K562 (cell line): ENCODE results near the gene EPHA2. TPM values are rescaled to one million over a fixed set of nuclear protein-coding genes. Genes with fewer than 3 reads are reported as not detected.

Experiments
- ATAC-seq: fragments of 200-7000 bp; cut with Tn5 transposase; 3 replicates; pipeline ENCODE4 v1.9.1; 2020; ENCODE audit warnings: moderate library complexity
- BruUV-seq: library from RNA; stranded (reverse); fragments of 400-500 nt; replicated peaks from 2 replicates; lab custom pipeline; 2021; lab: Mats Ljungman, UMichigan
- CTCF ChIA-PET: fragments of 300-600 bp; formaldehyde crosslinking; extraction: SDS; loops from one replicate; lab custom pipeline; 2021; ENCODE audit warnings: low intra/inter-chr PET ratio; lab: Yijun Ruan, JAX
- POLR2A ChIA-PET: fragments of 300-600, 350-650 bp; sonication (Branson Sonifier 250); formaldehyde crosslinking; extraction: SDS; loops from one replicate; lab custom pipeline; 2021; ENCODE audit warnings: antibody characterized with exemption, inconsistent platforms; lab: Yijun Ruan, JAX
- DNase-seq, 4 experiments: peaks; one replicate each; pipeline versions ENCODE4 v3.0.0 to v3.0.0-alpha.2; 2011 to 2018; ENCODE audit warnings: low spot score in 3 of 4, mixed read lengths in 3 of 4; ENCODE audit errors: extremely low read depth in 1 of 4
- FAIRE-seq: peaks from 2 replicates; lab custom pipeline; 2011; peaks lifted over from hg19 to GRCh38; lab: Jason Lieb, UNC
- H2AFZ ChIP-seq: 2 replicates; pipeline ENCODE4 v1.6.0; 2011; ENCODE audit warnings: low read depth, low read length, control low read depth, inconsistent platforms
- H3K27ac ChIP-seq: fragments of 200-600 bp; 3 replicates; pipeline ENCODE4 v1.8.0; 2011; ENCODE audit warnings: low read depth, mild to moderate bottlenecking, control low read depth, inconsistent platforms, low read length, moderate library complexity, mixed read lengths; ENCODE audit errors: extremely low read depth
- H3K27me3 ChIP-seq, 2 experiments: fragments of 300-600 bp in 1 of 2; 2 replicates in 1 of 2; 3 replicates in 1 of 2; pipeline versions ENCODE4 v1.6.0 to v1.8.0; 2011; ENCODE audit warnings: inconsistent platforms in 2 of 2, low read length in 2 of 2, mild to moderate bottlenecking in 1 of 2, mixed read lengths in 1 of 2, moderate library complexity in 1 of 2; ENCODE audit not compliant: control insufficient read depth in 2 of 2, insufficient read depth in 2 of 2
- H3K36me3 ChIP-seq: fragments of 300-600 bp; 3 replicates; pipeline ENCODE4 v1.8.0; 2011; ENCODE audit warnings: mild to moderate bottlenecking, low read length, inconsistent platforms; ENCODE audit not compliant: control insufficient read depth, insufficient read depth
- H3K4me1 ChIP-seq, 2 experiments: fragments of 200-600 bp in 1 of 2; replicated peaks in 1 of 2; 2 replicates in 1 of 2; 3 replicates in 1 of 2; pipeline versions ENCODE4 v1.5.1 to v1.8.0; 2011; ENCODE audit warnings: inconsistent platforms in 2 of 2, low read length in 2 of 2, mild to moderate bottlenecking in 1 of 2, mixed read lengths in 1 of 2, moderate library complexity in 1 of 2; ENCODE audit not compliant: control insufficient read depth in 2 of 2, insufficient read depth in 2 of 2
- H3K4me2 ChIP-seq: 2 replicates; pipeline ENCODE4 v1.6.1; 2011; ENCODE audit warnings: low read length, control low read depth, inconsistent platforms, mixed read lengths; ENCODE audit not compliant: insufficient read depth
- H3K4me3 ChIP-seq: fragments of 200-600 bp; sonication (generic), shearing (Covaris generic); 2 replicates; pipeline ENCODE4 v1.5.1; 2016; ENCODE audit warnings: control low read depth, inconsistent platforms
- H3K79me2 ChIP-seq: fragments of 200-600 bp; 3 replicates; pipeline ENCODE4 v1.8.0; 2011; ENCODE audit warnings: low read length, inconsistent platforms; ENCODE audit not compliant: control insufficient read depth, insufficient read depth
- H3K9ac ChIP-seq, 2 experiments: 2 replicates each; pipeline versions ENCODE4 v1.6.0 to v1.6.1; 2011; ENCODE audit warnings: low read depth in 2 of 2, low read length in 2 of 2, control low read depth in 1 of 2, inconsistent platforms in 1 of 2, mild to moderate bottlenecking in 1 of 2, mixed read lengths in 1 of 2; ENCODE audit not compliant: insufficient read depth in 1 of 2
- H3K9me1 ChIP-seq: one replicate; pipeline ENCODE4 v1.6.0; 2011; ENCODE audit warnings: inconsistent platforms, mild to moderate bottlenecking, low read length, moderate library complexity; ENCODE audit not compliant: control insufficient read depth, insufficient read depth
- H3K9me3 ChIP-seq: replicated peaks from 2 replicates; pipeline ENCODE4 v1.5.1; 2011; ENCODE audit warnings: low read depth, low read length, inconsistent platforms; ENCODE audit not compliant: control insufficient read depth, insufficient read depth
- H4K20me1 ChIP-seq: replicated peaks from 2 replicates; pipeline ENCODE4 v1.6.1; 2011; ENCODE audit warnings: low read length, inconsistent platforms, mixed read lengths; ENCODE audit not compliant: control insufficient read depth, insufficient read depth
- BRF1 ChIP-seq: IDR thresholded peaks from 3 replicates; pipeline ENCODE4 v1.6.1; 2011; ENCODE audit warnings: borderline replicate concordance, mild to moderate bottlenecking; ENCODE audit not compliant: insufficient read length; ENCODE audit errors: extremely low read depth
- CBFA2T2 ChIP-seq: fragments of 450-650 bp; conservative IDR thresholded peaks from 2 replicates; pipeline ENCODE4 v1.6.1; 2017; ENCODE audit warnings: mild to moderate bottlenecking
- EP400 ChIP-seq: fragments of 450-650 bp; IDR thresholded peaks from 2 replicates; pipeline ENCODE4 v1.6.1; 2017; ENCODE audit warnings: antibody characterized with exemption, mild to moderate bottlenecking, moderate library complexity
- GABPA ChIP-seq: fragments of 200-800 bp; sonication (Bioruptor generic); conservative IDR thresholded peaks from 2 replicates; pipeline ENCODE4 v1.6.1; 2016; ENCODE audit warnings: low read depth, missing genetic modification characterization, missing compliant biosample characterization
- MIER1 ChIP-seq: fragments of 450-650 bp; IDR thresholded peaks from 2 replicates; pipeline ENCODE4 v1.6.1; 2016; ENCODE audit warnings: antibody characterized with exemption, mild to moderate bottlenecking, low read depth
- NBN ChIP-seq: fragments of 450-650 bp; IDR thresholded peaks from 2 replicates; pipeline ENCODE4 v1.6.1; 2016; ENCODE audit warnings: low read depth, mild to moderate bottlenecking
- NCOR1 ChIP-seq: fragments of 450-650 bp; IDR thresholded peaks from 2 replicates; pipeline ENCODE4 v1.6.1; 2016; ENCODE audit warnings: mild to moderate bottlenecking, moderate library complexity
- SLC30A9 ChIP-seq: fragments of 250-450 bp; sonication (Bioruptor Pico); IDR thresholded peaks from 2 replicates; pipeline ENCODE4 v1.8.0; 2022; ENCODE audit warnings: mild to moderate bottlenecking, moderate library complexity
- SMARCC2 ChIP-seq: fragments of 450-650 bp; IDR thresholded peaks from 2 replicates; pipeline ENCODE4 v1.6.1; 2017; ENCODE audit warnings: antibody characterized with exemption, moderate library complexity, mild to moderate bottlenecking, low read depth
- WGBS: fragments of 100-300 bp; shearing (Covaris generic); methylation state at CpG from one replicate; pipeline ENCODE4 v1.1.6; 2016; ENCODE audit warnings: low coverage, mixed read lengths; ENCODE audit not compliant: insufficient coverage; ENCODE audit errors: missing lambda C conversion rate; 5-methylcytosine and 5-hydroxymethylcytosine counted together
- in situ Hi-C: fragments of 300-500 bp; cut with MboI; formaldehyde crosslinking; loops from 4 replicates; pipeline ENCODE4 v1.15.0; 2018; ENCODE audit warnings: inconsistent platforms, mixed read lengths
- intact Hi-C: fragments of 100-400 bp; cut with micrococcal nuclease; formaldehyde crosslinking; loops from 2 replicates; pipeline ENCODE4 v1.14.2; 2022
- polyA plus RNA-seq, 8 experiments: library from polyadenylated mRNA; depleted of rRNA in 4 of 8; stranded (reverse) in 5 of 8; unstranded in 3 of 8; fragments of >200 nt; fragmentation: Nextera tagmentation in 2 of 8; fragmentation: Illumina TruSeq in 1 of 8; extraction: Ambion mirVana in 2 of 8; extraction: Trizol in 1 of 8; gene quantifications; 2 replicates each; pipeline versions ENCODE4 v1.2.1 to v1.2.3, GENCODE V29; 2011 to 2014; ENCODE audit warnings: inconsistent platforms in 1 of 8, missing spikeins in 1 of 8
- total RNA-seq, 7 experiments: library from RNA; depleted of rRNA in 6 of 7; stranded (reverse); fragments of >200 nt in 6 of 7; fragmentation: Illumina TruSeq in 2 of 7; extraction: Trizol in 2 of 7; gene quantifications; 2 replicates each; pipeline versions ENCODE4 v1.2.1 to v1.2.3, GENCODE V29; 2011 to 2021; ENCODE audit warnings: low replicate concordance in 1 of 7
- TF ChIP-seq, protein P1 (sequence below): sonication (generic); formaldehyde crosslinking; IDR thresholded peaks from 2 replicates; pipeline ENCODE4 v1.5.0; 2020; ENCODE audit warnings: missing genetic modification reagents
- TF ChIP-seq, protein P2 (sequence below): fragments of 450-650 bp; conservative IDR thresholded peaks from 2 replicates; pipeline ENCODE4 v1.6.1; 2016; ENCODE audit warnings: missing genetic modification characterization, low read depth, mild to moderate bottlenecking, control low read depth, missing compliant biosample characterization
- TF ChIP-seq, protein P3 (sequence below): sonication (generic); formaldehyde crosslinking; IDR thresholded peaks from 2 replicates; pipeline ENCODE4 v1.9.0; 2022; ENCODE audit warnings: mild to moderate bottlenecking, missing genetic modification reagents
- TF ChIP-seq, protein P4 (sequence below): fragments of 250-450 bp; sonication (Bioruptor Pico); IDR thresholded peaks from 2 replicates; pipeline ENCODE4 v1.5.0; 2021; ENCODE audit warnings: mild to moderate bottlenecking, moderate library complexity

The EPHA2 gene
- total and polyA plus RNA-seq, 9 of the 15 experiments (the other 6 are each of a cell fraction or from before 2014, with no cell fraction given), result 0.04 to 0.40 (median 0.07) TPM; not detected in 4

DNA sequence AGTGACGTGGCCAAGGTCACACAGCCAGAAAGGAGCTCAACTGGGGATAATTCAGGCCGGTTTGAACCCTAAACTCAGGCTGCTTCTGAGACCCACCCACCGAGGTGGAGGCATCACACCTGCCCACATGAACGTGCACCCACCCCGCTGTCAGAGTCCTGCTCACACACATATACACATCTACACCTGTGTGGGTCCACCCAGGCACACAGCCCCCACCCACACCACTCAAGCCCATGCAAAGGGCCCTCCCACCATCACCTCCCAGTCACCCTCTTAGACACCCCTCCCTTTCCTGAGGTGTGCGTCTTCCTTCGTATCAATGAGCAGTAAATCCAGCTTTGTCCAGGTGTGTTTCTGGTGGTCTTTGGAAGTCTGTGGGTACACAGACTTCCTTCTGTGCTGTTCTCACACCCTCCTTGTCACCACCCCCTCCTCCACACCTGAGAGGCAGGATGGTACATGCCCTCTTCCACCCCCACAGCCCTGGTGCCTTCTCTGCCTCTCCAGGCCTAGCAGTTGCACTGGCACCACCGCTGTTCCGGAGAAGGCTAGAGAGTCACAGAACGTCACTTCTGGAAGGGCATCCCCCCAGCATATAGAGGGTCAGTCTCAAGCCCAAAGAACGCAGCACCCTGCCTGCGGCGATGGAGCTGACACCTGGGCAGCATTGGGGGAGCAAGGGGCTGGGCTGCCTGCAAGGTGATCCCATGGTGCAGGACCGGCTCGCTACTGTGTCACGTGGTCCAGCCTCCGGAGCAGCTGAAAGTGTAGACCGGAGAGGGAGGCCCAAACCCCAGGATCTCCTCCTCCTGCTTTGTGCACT, 63.6 kb downstream of the EPHA2 start (continued):
- TF ChIP-seq, protein P1, sequence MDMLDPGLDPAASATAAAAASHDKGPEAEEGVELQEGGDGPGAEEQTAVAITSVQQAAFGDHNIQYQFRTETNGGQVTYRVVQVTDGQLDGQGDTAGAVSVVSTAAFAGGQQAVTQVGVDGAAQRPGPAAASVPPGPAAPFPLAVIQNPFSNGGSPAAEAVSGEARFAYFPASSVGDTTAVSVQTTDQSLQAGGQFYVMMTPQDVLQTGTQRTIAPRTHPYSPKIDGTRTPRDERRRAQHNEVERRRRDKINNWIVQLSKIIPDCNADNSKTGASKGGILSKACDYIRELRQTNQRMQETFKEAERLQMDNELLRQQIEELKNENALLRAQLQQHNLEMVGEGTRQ (CRISPR knock-in tag), result peak; percentile 65
- TF ChIP-seq CBFA2T2, result peak; percentile 25; the same call in 1 of the 2 replicates
- TF ChIP-seq, protein P2, sequence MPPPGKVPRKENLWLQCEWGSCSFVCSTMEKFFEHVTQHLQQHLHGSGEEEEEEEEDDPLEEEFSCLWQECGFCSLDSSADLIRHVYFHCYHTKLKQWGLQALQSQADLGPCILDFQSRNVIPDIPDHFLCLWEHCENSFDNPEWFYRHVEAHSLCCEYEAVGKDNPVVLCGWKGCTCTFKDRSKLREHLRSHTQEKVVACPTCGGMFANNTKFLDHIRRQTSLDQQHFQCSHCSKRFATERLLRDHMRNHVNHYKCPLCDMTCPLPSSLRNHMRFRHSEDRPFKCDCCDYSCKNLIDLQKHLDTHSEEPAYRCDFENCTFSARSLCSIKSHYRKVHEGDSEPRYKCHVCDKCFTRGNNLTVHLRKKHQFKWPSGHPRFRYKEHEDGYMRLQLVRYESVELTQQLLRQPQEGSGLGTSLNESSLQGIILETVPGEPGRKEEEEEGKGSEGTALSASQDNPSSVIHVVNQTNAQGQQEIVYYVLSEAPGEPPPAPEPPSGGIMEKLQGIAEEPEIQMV (tag), result no peak
- TF ChIP-seq, protein P3, sequence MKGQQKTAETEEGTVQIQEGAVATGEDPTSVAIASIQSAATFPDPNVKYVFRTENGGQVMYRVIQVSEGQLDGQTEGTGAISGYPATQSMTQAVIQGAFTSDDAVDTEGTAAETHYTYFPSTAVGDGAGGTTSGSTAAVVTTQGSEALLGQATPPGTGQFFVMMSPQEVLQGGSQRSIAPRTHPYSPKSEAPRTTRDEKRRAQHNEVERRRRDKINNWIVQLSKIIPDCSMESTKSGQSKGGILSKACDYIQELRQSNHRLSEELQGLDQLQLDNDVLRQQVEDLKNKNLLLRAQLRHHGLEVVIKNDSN (CRISPR knock-in tag), result peak; percentile 76
- TF ChIP-seq, all 486 proteins: peak for 8

DNA sequence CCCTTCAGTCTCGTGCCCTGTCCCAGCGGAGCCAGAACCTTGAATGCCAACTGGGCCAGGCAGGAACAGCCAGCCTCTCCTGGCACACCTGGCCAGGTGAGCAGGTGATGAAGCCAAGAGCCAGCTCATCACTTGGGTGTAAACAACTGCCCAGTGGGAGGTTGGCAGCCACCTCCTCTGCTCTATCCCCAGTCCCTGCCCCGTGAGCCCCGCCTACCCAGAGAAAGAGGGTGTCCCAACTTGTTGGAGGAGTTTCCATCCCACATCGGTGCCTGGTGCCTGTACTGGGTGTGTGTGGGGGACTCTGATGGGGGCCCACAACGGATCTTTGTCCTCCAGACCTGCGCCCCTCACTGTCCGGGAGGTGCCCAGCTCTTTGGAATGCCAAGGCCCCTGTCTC, 64.6 kb downstream of the EPHA2 start:
- no peak for ATAC-seq
- no peak for FAIRE-seq
- H2AFZ ChIP-seq, result no peak overlapping the region
- in situ Hi-C loops, result no loop called here
- intact Hi-C loops, result no loop called here
- no peak overlapping the region for H3K4me3 ChIP-seq
- H3K9me1 ChIP-seq, result no peaks in the 10 kb centered on the region
- H3K27me3 ChIP-seq, result peaks cover 4 to 20% of the 10 kb centered on the region in 2 experiments; a peak in 4 of 5 replicates
- peaks cover 10 to 38% of the 10 kb centered on the region in 2 experiments; a peak in 4 of 5 replicates for H3K4me1 ChIP-seq
- H3K27ac ChIP-seq, result no peak overlapping the region
- DNase-seq, result no peak
- H3K4me2 ChIP-seq, result no peak overlapping the region
- CTCF ChIA-PET, result no interaction called here
- H3K9ac ChIP-seq, result peak overlapping the region in 1 of 2 experiments; percentile 33; a peak in 2 of 4 replicates
- no peaks in the 10 kb centered on the region for H3K79me2 ChIP-seq
- H3K9me3 ChIP-seq, result no peaks in the 10 kb centered on the region
- 17% methylated on average over 8 of the region's 8 CpGs for WGBS
- H4K20me1 ChIP-seq, result no peaks in the 10 kb centered on the region
- BruUV-seq, result no TSS peak
- no peaks in the 10 kb centered on the region for H3K36me3 ChIP-seq
- POLR2A ChIA-PET, result interaction anchor here (0.6 kb wide), 1 partner anchor 138 kb away, joined by 3 read pairs; no protein-coding TSS in a partner anchor
- no peak for TF ChIP-seq SLC30A9 (CRISPR knock-in tag)
- TF ChIP-seq, protein P4, sequence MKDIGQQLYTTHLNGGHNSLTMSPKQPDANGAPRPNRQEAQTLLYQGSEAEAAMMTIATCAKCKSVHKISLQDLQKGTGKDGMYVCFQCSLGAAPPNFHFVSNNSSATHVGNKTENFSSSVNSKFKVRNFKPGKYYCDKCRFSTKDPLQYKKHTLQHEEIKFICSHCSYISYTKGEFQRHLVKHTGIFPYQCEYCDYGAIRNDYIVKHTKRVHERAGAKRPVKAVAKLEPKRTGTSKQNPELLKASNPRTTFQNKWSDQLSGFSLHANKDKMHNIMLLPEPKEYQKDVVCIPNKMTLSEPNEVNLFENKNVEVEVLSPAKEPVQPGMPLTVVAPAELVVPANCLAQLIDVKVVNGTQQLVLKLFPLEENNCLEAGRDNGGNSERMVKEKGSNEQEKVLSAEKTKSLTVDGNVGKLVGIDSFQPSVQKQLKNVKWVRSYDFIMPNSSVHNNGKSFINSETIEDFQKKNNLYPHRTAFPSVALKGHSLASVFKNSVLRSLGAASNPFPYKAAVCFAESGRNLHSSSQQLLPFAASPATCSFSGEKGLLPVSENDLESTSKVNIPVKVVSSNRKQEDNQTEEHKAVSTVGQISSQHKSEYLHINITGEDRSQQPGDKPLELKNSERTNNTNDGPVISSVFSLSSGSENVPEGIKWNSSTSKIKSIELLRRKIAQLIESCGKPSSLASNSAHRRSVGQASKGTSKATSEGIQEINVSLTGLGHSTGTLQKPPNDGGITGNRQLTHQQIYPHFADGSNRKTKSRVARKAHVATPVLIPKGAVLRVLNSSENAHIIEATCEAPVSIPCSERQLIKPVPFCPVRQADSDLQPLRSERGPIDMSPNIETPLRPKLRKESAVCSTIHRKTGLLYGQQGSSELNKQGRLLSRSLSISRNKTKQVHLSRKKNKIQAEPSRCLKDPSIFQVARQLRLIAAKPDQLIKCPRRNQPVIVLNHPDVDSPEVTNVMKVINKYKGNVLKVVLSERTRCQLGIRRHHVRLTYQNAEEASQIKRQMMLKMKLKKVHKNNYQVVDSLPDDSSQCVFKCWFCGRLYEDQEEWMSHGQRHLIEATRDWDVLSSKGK, result no peak
- no peak for TF ChIP-seq NCOR1
- no peak for TF ChIP-seq NBN
- TF ChIP-seq BRF1, result no peak
- TF ChIP-seq EP400, result no peak
- TF ChIP-seq SMARCC2, result no peak
- TF ChIP-seq MIER1, result no peak
- no peak for TF ChIP-seq GABPA (tag)
